ENCODE measurements around the gene PCDHB8.
"Not testable (repeated sequence)": the region's sequence is repeated elsewhere in the genome, so short reads cannot be mapped to it uniquely, and the experiment has no call there.

The PCDHB8 gene

DNA sequence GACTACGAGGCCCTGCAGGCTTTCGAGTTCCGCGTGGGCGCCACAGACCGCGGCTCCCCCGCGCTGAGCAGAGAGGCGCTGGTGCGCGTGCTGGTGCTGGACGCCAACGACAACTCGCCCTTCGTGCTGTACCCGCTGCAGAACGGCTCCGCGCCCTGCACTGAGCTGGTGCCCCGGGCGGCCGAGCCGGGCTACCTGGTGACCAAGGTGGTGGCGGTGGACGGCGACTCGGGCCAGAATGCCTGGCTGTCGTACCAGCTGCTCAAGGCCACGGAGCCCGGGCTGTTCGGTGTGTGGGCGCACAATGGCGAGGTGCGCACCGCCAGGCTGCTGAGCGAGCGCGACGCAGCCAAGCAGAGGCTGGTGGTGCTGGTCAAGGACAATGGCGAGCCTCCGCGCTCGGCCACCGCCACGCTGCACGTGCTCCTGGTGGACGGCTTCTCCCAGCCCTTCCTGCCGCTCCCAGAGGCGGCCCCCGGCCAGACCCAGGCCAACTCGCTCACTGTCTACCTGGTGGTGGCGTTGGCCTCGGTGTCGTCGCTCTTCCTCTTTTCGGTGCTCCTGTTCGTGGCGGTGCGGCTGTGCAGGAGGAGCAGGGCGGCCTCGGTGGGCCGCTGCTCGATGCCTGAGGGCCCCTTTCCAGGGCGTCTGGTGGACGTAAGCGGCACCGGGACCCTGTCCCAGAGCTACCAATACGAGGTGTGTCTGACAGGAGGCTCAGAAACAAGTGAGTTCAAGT is 6.7 kb downstream of the PCDHB8 start:
- not testable (repeated sequence) for DNase-seq

DNA sequence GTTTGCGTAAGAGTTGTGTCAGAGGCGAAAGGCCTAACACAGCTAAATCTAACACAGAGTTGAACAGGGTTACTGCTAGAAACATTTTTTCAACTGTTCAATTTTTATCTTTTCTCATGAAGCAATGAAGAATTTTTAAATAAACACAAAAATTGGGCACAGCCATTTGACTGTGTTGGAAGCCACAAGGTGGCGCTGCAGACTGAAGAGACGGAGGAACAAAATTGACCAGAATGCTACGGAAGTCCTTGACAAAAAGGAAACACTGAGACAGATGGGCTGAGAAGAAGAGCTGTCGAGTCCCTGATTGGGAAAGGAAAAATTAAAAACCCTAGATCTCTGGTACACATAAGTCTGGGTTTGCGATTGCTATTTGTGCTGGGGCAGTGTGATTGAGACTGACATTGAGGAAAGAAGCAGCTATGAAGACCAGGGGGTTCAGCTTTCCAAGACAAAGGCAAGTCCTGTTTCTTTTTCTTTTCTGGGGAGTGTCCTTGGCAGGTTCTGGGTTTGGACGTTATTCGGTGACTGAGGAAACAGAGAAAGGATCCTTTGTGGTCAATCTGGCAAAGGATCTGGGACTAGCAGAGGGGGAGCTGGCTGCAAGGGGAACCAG is 9.4 kb downstream of the PCDHB8 start, which contains the start of gene PCDHB9:
TSS of gene PCDHB9 (plus strand) at position 265 of the 616 bp plus-strand sequence. CDS start at position 423, 158 bp downstream.
- DNase-seq, result peak; percentile 6

DNA sequence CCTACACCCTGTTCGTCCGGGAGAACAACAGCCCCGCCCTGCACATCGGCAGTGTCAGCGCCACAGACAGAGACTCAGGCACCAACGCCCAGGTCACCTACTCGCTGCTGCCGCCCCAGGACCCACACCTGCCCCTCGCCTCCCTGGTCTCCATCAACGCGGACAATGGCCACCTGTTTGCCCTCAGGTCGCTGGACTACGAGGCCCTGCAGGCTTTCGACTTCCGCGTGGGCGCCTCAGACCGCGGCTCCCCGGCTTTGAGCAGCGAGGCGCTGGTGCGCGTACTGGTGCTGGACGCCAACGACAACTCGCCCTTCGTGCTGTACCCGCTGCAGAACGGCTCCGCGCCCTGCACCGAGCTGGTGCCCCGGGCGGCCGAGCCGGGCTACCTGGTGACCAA is 11.1 kb downstream of the PCDHB8 start:
- not testable (repeated sequence) for DNase-seq

DNA sequence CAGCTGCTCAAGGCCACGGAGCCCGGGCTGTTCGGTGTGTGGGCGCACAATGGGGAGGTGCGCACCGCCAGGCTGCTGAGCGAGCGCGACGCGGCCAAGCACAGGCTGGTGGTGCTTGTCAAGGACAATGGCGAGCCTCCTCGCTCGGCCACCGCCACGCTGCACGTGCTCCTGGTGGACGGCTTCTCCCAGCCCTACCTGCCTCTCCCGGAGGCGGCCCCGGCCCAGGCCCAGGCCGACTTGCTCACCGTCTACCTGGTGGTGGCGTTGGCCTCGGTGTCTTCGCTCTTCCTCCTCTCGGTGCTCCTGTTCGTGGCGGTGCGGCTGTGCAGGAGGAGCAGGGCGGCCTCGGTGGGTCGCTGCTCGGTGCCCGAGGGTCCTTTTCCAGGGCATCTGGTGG is 11.5 kb downstream of the PCDHB8 start:
- DNase-seq, result not testable (repeated sequence)

DNA sequence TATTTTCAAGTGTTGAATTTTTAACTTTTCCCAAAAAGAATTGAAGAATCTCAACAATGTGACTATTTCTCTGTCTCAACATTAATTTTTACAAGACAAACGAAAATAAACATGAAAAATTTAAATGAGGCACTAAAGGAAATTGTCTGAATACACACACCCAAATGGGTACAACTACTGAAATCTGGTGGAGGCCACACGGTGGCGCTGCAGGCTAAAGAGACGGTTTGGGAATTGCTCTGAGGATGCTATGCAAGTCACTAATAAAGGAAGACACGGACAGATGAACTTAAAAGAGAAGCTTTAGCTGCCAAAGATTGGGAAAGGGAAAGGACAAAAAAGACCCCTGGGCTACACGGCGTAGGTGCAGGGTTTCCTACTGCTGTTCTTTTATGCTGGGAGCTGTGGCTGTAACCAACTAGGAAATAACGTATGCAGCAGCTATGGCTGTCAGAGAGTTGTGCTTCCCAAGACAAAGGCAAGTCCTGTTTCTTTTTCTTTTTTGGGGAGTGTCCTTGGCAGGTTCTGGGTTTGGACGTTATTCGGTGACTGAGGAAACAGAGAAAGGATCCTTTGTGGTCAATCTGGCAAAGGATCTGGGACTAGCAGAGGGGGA is 14.6 kb downstream of the PCDHB8 start, which contains the start of gene PCDHB10:
TSS of gene PCDHB10 (plus strand) at position 244 of the 616 bp plus-strand sequence. CDS start at position 444, 200 bp downstream.
- DNase-seq, result peak; percentile 19

DNA sequence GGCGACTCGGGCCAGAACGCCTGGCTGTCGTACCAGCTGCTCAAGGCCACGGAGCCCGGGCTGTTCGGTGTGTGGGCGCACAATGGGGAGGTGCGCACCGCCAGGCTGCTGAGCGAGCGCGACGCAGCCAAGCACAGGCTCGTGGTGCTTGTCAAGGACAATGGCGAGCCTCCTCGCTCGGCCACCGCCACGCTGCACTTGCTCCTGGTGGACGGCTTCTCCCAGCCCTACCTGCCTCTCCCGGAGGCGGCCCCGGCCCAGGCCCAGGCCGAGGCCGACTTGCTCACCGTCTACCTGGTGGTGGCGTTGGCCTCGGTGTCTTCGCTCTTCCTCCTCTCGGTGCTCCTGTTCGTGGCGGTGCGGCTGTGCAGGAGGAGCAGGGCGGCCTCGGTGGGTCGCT is 16.7 kb downstream of the PCDHB8 start:
- not testable (repeated sequence) for DNase-seq

DNA sequence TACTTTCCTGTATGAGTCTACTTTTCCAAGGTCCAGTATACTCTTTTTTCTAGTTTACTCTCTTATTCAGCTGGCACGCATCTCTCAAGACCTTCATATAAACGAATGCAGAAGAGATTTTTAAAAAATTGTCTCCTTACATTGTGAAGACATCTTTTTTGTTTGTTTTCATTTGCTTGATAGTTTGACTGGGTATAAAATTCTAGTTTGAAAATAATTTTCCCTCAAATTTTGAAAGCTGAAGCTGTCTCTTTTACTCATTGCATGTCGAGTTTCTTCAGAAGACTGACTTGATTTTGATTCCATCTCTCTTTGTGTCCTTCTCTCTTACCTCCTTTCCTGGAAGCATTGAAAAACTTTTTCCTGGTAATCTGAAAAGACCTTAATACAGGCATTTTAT is 18.8 kb downstream of the PCDHB8 start:
- no peak for DNase-seq

DNA sequence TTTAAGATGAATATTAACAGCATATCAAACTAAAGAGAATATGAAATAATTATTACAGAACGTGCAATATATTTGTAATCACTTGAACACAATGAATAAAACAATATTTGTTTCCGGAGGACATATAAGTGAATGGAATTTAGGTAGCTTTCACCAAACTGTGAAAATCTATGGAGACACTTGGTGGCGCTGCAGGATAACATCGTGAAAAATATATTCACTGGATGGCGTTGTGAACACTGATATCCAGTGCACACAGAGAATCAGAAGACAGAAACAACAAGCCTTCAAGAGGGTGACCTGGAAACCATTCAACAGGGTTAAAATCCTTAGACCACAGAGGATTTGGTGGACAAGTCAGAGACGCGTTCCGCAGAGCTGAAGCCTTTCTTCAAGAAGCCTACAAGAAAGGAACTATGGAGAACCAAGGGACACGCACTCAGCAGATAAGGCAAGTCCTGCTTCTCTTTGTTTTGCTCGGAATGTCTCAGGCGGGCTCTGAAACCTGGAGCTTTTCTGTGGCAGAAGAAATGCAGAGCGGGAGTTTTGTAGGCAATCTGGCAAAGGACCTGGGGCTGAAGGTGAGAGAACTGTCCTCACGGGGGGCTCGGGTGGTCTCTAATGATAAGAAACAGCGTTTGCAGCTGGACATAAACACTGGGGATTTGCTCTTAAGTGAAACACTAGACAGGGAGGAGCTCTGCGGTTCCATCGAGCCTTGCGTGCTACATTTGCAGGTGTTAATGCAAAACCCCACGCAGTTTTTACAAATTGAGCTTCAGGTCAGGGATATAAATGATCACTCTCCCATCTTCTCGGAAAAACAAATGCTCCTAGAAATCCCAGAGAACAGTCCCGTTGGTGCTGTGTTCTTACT is 22.0 kb downstream of the PCDHB8 start, which contains the start of gene PCDHB11:
TSS of gene PCDHB11 (plus strand) at position 269 of the 877 bp plus-strand sequence. CDS start at position 417, 148 bp downstream.
- DNase-seq, result no peak

DNA sequence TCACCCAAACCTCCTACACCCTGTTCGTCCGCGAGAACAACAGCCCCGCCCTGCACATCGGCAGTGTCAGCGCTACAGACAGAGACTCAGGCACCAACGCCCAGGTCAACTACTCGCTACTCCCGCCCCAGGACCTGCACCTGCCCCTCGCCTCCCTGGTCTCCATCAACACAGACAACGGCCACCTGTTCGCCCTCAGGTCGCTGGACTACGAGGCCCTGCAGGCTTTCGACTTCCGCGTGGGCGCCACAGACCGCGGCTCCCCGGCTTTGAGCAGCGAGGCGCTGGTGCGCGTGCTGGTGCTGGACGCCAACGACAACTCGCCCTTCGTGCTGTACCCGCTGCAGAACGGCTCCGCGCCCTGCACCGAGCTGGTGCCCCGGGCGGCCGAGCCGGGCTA is 23.5 kb downstream of the PCDHB8 start:
- DNase-seq, result not testable (repeated sequence)

DNA sequence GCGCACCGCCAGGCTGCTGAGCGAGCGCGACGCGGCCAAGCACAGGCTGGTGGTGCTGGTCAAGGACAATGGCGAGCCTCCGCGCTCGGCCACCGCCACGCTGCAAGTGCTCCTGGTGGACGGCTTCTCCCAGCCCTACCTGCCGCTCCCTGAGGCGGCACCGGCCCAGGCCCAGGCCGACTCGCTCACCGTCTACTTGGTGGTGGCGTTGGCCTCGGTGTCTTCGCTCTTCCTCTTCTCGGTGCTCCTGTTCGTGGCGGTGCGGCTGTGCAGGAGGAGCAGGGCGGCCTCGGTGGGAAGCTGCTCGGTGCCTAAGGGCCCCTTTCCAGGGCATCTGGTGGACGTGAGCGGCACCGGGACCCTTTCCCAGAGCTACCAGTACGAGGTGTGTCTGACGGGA is 24.1 kb downstream of the PCDHB8 start:
- not testable (repeated sequence) for DNase-seq

DNA sequence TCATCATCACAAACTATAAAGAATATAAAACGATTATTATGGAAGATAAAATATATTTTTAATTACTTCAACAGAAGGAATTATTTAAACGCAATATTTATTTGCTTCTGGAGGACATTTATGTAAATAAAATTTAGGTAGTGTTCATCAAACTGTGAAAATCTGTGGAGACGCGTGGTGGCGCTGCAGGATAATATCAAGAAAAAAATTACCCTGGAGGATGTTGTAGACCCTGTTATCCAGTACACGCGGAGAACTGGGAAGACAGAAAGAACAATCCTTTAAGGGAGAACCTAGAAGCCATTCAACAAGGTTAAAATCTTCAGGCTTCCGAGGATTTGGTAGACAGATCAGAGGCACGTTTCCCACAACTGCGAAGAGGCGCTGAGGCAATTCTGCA is 30.9 kb downstream of the PCDHB8 start, which contains the start of gene PCDHB12:
TSS of gene PCDHB12 (plus strand) at position 242 of the 400 bp plus-strand sequence. CDS start 189 bp downstream, outside the sequence.
- DNase-seq, result no peak

DNA sequence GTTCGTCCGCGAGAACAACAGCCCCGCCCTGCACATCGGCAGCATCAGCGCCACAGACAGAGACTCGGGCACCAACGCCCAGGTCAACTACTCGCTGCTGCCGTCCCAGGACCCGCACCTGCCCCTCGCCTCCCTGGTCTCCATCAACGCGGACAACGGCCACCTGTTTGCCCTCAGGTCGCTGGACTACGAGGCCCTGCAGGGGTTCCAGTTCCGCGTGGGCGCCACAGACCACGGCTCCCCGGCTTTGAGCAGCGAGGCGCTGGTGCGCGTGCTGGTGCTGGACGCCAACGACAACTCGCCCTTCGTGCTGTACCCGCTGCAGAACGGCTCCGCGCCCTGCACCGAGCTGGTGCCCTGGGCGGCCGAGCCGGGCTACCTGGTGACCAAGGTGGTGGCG is 32.7 kb downstream of the PCDHB8 start:
- DNase-seq, result not testable (repeated sequence)

DNA sequence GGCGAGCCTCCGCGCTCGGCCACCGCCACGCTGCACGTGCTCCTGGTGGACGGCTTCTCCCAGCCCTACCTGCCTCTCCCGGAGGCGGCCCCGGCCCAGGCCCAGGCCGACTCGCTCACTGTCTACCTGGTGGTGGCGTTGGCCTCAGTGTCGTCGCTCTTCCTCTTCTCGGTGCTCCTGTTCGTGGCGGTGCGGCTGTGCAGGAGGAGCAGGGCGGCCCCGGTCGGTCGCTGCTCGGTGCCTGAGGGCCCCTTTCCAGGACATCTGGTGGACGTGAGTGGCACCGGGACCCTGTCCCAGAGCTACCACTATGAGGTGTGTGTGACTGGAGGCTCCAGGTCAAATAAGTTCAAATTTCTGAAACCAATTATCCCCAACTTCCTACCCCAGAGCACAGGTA is 33.3 kb downstream of the PCDHB8 start:
- DNase-seq, result not testable (repeated sequence)

DNA sequence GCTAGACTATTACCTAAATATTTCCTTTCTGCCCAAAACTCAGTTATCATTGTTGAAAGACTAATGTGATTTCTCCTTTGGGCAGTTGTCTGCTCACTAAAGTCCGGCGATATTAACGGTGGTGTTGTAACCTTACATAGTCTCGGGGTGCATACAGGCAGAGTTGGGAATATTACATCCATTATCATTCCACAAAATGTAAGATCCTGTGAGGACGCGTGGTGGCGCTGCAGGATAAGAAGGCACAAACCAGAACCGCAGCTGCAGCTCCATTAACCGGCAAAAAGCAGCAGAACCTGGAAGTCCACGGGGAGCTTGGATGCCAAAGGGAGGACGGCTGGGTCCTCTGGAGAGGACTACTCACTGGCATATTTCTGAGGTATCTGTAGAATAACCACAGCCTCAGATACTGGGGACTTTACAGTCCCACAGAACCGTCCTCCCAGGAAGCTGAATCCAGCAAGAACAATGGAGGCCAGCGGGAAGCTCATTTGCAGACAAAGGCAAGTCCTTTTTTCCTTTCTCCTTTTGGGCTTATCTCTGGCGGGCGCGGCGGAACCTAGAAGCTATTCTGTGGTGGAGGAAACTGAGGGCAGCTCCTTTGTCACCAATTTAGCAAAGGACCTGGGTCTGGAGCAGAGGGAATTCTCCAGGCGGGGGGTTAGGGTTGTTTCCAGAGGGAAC is 36.2 kb downstream of the PCDHB8 start, which contains the start of gene PCDHB13:
TSS of gene PCDHB13 (plus strand) at position 264 of the 684 bp plus-strand sequence. CDS start at position 469, 205 bp downstream.
- DNase-seq, result not testable (repeated sequence)

DNA sequence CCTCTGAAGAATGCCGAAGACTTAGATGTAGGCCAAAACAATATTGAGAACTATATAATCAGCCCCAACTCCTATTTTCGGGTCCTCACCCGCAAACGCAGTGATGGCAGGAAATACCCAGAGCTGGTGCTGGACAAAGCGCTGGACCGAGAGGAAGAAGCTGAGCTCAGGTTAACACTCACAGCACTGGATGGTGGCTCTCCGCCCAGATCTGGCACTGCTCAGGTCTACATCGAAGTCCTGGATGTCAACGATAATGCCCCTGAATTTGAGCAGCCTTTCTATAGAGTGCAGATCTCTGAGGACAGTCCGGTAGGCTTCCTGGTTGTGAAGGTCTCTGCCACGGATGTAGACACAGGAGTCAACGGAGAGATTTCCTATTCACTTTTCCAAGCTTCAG is 37.0 kb downstream of the PCDHB8 start:
- DNase-seq, result not testable (repeated sequence)

DNA sequence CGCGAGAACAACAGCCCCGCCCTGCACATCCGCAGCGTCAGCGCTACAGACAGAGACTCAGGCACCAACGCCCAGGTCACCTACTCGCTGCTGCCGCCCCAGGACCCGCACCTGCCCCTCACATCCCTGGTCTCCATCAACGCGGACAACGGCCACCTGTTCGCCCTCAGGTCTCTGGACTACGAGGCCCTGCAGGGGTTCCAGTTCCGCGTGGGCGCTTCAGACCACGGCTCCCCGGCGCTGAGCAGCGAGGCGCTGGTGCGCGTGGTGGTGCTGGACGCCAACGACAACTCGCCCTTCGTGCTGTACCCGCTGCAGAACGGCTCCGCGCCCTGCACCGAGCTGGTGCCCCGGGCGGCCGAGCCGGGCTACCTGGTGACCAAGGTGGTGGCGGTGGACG is 37.9 kb downstream of the PCDHB8 start:
- not testable (repeated sequence) for DNase-seq

DNA sequence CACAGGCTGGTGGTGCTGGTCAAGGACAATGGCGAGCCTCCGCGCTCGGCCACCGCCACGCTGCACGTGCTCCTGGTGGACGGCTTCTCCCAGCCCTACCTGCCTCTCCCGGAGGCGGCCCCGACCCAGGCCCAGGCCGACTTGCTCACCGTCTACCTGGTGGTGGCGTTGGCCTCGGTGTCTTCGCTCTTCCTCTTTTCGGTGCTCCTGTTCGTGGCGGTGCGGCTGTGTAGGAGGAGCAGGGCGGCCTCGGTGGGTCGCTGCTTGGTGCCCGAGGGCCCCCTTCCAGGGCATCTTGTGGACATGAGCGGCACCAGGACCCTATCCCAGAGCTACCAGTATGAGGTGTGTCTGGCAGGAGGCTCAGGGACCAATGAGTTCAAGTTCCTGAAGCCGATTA is 38.4 kb downstream of the PCDHB8 start:
- not testable (repeated sequence) for DNase-seq

DNA sequence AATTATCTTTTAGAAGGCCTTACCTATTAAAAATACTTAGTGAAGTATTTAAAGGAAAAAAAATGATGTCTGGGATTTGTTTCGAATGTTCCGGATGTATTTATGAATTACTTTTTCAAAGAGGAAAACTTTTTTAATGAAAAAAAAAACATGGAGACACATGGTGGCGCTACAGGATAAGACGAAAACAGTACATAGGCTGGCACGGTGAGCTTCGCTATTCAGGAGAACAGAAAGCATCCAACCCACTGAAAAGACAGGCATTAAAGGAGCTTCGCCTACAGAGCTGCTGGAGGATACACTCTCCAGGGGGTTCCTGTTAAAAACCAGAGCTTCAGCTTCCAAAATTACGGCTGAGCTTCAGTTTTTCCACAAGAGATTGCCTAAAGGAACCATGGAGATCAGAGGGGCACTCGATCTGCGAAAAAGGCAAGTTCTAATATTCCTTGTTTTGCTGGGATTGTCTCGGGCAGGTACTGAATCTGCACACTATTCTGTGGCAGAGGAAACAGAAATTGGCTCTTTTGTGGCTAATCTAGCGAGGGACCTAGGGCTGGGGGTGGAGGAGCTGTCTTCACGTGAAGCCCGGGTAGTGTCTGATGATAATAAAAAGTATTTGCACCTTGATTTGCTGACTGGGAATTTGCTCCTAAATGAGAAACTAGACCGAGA is 45.7 kb downstream of the PCDHB8 start, which contains the start of gene PCDHB14:
TSS of gene PCDHB14 (plus strand) at position 232 of the 672 bp plus-strand sequence. CDS start at position 395, 163 bp downstream.
- DNase-seq, result peak; percentile 7

DNA sequence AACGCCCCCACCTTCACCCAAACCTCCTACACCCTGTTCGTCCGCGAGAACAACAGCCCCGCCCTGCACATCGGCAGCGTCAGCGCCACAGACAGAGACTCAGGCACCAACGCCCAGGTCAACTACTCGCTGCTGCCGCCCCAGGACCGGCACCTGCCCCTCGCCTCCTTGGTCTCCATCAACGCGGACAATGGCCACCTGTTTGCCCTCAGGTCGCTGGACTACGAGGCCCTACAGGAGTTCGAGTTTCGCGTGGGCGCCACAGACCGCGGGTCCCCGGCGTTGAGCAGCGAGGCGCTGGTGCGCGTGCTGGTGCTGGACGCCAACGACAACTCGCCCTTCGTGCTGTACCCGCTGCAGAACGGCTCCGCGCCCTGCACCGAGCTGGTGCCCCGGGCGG is 47.3 kb downstream of the PCDHB8 start:
- not testable (repeated sequence) for DNase-seq

DNA sequence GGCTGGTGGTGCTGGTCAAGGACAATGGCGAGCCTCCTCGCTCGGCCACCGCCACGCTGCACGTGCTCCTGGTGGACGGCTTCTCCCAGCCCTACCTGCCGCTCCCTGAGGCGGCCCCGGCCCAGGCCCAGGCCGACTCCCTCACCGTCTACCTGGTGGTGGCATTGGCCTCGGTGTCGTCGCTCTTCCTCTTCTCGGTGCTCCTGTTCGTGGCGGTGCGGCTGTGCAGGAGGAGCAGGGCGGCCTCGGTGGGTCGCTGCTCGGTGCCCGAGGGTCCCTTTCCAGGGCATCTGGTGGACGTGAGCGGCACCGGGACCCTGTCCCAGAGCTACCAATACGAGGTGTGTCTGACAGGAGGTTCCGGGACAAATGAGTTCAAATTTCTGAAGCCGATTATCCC is 47.8 kb downstream of the PCDHB8 start:
- not testable (repeated sequence) for DNase-seq

Measured in kidney glomerular epithelial cell (primary cell).